Measurements from ENCODE around the gene RHO. TPM values are rescaled to one million over a fixed set of nuclear protein-coding genes. Genes with fewer than 3 reads are reported as not detected.

Gene RHO
- total RNA-seq, 2 donors from 2014 or later: not detected

GRCh38 chr3:129527262-129527661, 1.2 kb upstream of the RHO start:
- H3K4me1 ChIP-seq (ENCODE audit: control insufficient read depth in 1 of 2, low read depth in 2 of 2): peaks cover 0 to 12% of the 10 kb centered on the region in 2 donors
- H3K4me3 ChIP-seq: no peak overlapping the region
- H3K9me3 ChIP-seq: no peaks in the 10 kb centered on the region
- DNase-seq (ENCODE audit: low spot score) (no peak), ATAC-seq (ENCODE audit: insufficient number of reproducible peaks, low FRiP score, low read depth) (no peak)
- no peaks in the 10 kb centered on the region for H3K27me3 ChIP-seq (replicated peaks; ENCODE audit: insufficient read depth)
- no peaks in the 10 kb centered on the region for H3K36me3 ChIP-seq
- TF ChIP-seq CTCF (IDR thresholded peaks at IDR 0.05): no peak
- no peak overlapping the region for H3K27ac ChIP-seq

- no peak for DNase-seq (ENCODE audit: low spot score)
- Histone ChIP-seq H3K36me3 (no peaks in the 10 kb centered on the region), H3K27ac (no peak overlapping the region), H3K4me1 (ENCODE audit: control insufficient read depth in 1 of 2, low read depth in 2 of 2) (peaks cover 0 to 12% of the 10 kb centered on the region in 2 donors), H3K9me3 (no peaks in the 10 kb centered on the region), H3K27me3 (replicated peaks; ENCODE audit: insufficient read depth) (no peaks in the 10 kb centered on the region), H3K4me3 (no peak overlapping the region)
- ATAC-seq (ENCODE audit: insufficient number of reproducible peaks, low FRiP score, low read depth): no peak
- no peak for TF ChIP-seq CTCF (IDR thresholded peaks at IDR 0.05)
Measured at GRCh38 chr3:129529436-129530210, 1.2 kb downstream of the RHO start.

GRCh38 chr3:129530251-129530791, 1.9 kb downstream of the RHO start:
- ATAC-seq (ENCODE audit: insufficient number of reproducible peaks, low FRiP score, low read depth): no peak
- no peaks in the 10 kb centered on the region for H3K27me3 ChIP-seq (replicated peaks; ENCODE audit: insufficient read depth)

GRCh38 chr3:129530821-129531220, 2.4 kb downstream of the RHO start:
- ATAC-seq (ENCODE audit: insufficient number of reproducible peaks, low FRiP score, low read depth) (no peak), DNase-seq (ENCODE audit: low spot score) (no peak)
- TF ChIP-seq CTCF (IDR thresholded peaks at IDR 0.05): no peak
- no peaks in the 10 kb centered on the region for H3K36me3 ChIP-seq
- H3K9me3 ChIP-seq: no peaks in the 10 kb centered on the region
- H3K27me3 ChIP-seq (replicated peaks; ENCODE audit: insufficient read depth): no peaks in the 10 kb centered on the region
- H3K4me1 ChIP-seq (ENCODE audit: control insufficient read depth in 1 of 2, low read depth in 2 of 2): peaks cover 0 to 12% of the 10 kb centered on the region in 2 donors
- H3K27ac ChIP-seq: no peak overlapping the region
- H3K4me3 ChIP-seq: no peak overlapping the region

More at GRCh38 chr3:129530251-129530791, 1.9 kb downstream of the RHO start:
- Histone ChIP-seq H3K4me3 (no peak overlapping the region), H3K9me3 (no peaks in the 10 kb centered on the region), H3K27ac (no peak overlapping the region), H3K4me1 (ENCODE audit: control insufficient read depth in 1 of 2, low read depth in 2 of 2) (peaks cover 0 to 12% of the 10 kb centered on the region in 2 donors), H3K36me3 (no peaks in the 10 kb centered on the region)
- DNase-seq (ENCODE audit: low spot score): no peak
- no peak for TF ChIP-seq CTCF (IDR thresholded peaks at IDR 0.05)

- Histone ChIP-seq H3K9me3 (no peaks in the 10 kb centered on the region), H3K4me3 (no peak overlapping the region), H3K27ac (no peak overlapping the region), H3K36me3 (no peaks in the 10 kb centered on the region), H3K4me1 (ENCODE audit: control insufficient read depth in 1 of 2, low read depth in 2 of 2) (peaks cover 0 to 12% of the 10 kb centered on the region in 2 donors), H3K27me3 (replicated peaks; ENCODE audit: insufficient read depth) (no peaks in the 10 kb centered on the region)
- DNase-seq (ENCODE audit: low spot score): no peak
- ATAC-seq (ENCODE audit: insufficient number of reproducible peaks, low FRiP score, low read depth): no peak
- no peak for TF ChIP-seq CTCF (IDR thresholded peaks at IDR 0.05)
Measured at GRCh38 chr3:129531699-129532098, 3.3 kb downstream of the RHO start.
